ENCODE results near the gene AXIN2.
"Not testable (repeated sequence)": the region's sequence is repeated elsewhere in the genome, so short reads cannot be mapped to it uniquely, and the experiment has no call there.

Gene AXIN2

DNA sequence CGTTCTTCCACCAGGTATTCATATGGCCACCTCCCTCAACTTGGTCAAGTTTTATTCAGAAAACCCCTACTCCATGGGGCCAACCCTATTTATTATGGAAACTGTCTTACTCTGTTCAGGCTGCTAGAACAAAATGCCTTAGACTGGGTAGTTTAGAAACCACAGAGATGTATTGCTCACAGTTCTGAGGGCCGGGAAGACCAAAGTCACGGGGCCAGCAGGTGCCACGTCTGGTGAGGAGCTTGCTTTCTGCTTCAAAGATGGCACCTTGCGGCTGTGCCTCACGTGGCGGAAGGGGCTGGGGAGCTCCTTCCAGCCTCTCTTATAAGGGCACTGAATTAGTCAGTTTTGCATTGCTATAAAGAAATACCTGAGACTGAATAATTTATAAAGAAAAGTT is 74.3 kb downstream of the AXIN2 start:
- TF ChIP-seq, protein P1, sequence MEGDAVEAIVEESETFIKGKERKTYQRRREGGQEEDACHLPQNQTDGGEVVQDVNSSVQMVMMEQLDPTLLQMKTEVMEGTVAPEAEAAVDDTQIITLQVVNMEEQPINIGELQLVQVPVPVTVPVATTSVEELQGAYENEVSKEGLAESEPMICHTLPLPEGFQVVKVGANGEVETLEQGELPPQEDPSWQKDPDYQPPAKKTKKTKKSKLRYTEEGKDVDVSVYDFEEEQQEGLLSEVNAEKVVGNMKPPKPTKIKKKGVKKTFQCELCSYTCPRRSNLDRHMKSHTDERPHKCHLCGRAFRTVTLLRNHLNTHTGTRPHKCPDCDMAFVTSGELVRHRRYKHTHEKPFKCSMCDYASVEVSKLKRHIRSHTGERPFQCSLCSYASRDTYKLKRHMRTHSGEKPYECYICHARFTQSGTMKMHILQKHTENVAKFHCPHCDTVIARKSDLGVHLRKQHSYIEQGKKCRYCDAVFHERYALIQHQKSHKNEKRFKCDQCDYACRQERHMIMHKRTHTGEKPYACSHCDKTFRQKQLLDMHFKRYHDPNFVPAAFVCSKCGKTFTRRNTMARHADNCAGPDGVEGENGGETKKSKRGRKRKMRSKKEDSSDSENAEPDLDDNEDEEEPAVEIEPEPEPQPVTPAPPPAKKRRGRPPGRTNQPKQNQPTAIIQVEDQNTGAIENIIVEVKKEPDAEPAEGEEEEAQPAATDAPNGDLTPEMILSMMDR (IDR thresholded peaks at IDR 0.05; ENCODE audit: borderline replicate concordance, control extremely low read depth, extremely low read depth, insufficient read depth, missing control alignments) = no peak
- in situ Hi-C loops (cut with MboI; ENCODE audit: low sequenced_read_pairs, unreplicated experiment) = no loop called here
- no peak for DNase-seq (ENCODE audit: low spot score)

DNA sequence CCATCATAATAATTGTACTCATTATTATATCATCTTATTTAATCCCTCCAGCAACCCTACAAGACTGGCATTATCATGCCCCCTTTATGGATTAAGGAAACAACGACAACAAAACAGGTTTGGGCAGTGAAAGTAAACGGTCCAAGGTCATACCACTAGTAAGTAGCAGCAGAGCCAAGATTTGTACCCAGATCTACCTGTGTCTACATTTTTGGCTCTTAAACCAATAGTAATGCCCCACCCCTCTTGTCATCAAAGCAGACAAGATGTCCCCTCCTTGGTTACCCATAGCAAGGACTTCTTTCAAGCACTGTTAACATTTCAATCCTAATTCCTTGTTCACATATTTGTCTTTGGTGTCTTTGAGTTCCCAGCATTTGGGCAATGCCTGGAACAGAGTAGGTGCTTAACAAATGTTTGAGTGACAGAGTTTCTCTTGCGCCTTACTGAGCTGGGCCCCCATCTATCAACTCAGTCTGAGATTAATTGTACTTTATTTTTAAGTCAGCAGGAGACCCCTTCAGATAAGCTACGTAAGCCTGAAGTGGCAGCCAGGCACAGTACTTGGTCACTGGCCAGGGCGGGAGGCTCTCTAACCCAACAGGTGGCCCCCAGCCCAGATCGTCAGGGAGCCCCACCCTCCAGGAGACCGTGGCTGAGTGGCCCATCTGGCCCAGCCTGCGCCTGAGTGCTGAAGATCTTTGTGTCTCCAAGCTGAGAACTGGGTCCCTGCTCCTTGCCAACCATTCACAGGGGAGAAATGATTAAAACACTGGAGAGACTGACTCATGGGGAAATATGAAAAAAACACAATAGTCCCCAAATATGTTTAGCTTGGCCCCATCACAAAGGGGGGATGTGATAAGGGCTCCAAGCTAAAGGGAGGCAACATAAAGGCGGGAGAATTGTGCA is 75.8 kb downstream of the AXIN2 start:
- TF ChIP-seq, protein P1 (IDR thresholded peaks at IDR 0.05; ENCODE audit: borderline replicate concordance, control extremely low read depth, extremely low read depth, insufficient read depth, missing control alignments) = no peak
- DNase-seq (ENCODE audit: low spot score) = no peak
- in situ Hi-C loops (cut with MboI; ENCODE audit: low sequenced_read_pairs, unreplicated experiment) = no loop called here

DNA sequence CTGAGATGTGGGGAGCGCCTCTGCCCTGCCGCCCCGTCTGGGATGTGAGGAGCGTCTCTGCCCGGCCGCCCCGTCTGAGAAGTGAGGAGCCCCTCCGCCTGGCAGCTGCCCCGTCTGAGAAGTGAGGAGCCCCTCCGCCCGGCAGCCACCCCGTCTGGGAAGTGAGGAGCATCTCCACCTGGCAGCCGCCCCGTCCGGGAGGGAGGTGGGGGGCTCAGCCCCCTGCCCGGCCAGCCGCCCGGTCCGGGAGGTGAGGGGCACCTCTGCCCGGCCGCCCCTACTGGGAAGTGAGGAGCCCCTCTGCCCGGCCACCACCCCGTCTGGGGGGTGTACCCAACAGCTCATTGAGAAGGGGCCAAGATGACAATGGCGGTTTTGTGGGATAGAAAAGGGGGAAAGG is 77.0 kb downstream of the AXIN2 start:
- DNase-seq (ENCODE audit: low spot score); in situ Hi-C loops (cut with MboI; ENCODE audit: low sequenced_read_pairs, unreplicated experiment): not testable (repeated sequence)

DNA sequence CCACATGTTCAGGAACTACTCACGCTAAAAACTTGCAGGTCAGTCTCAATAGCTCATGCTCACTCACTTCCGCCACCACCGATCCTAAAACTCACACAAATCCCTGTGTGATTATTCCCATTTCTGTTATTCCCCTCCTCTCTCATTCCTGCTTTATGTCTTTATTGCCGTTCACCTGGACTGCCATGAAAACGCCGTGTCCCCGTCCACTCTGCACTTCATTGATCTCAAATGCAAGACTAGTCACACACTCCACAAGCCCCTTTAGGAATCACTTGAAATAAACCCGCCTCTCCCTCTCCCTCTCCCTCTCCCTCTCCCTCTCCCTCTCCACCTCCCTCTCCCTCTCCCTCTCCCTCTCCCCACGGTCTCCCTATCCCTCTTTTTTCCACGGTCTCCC is 78.0 kb downstream of the AXIN2 start:
- TF ChIP-seq, protein P1 (IDR thresholded peaks at IDR 0.05; ENCODE audit: borderline replicate concordance, control extremely low read depth, extremely low read depth, insufficient read depth, missing control alignments) = no peak
- no peak for DNase-seq (ENCODE audit: low spot score)
- in situ Hi-C loops (cut with MboI; ENCODE audit: low sequenced_read_pairs, unreplicated experiment) = no loop called here

DNA sequence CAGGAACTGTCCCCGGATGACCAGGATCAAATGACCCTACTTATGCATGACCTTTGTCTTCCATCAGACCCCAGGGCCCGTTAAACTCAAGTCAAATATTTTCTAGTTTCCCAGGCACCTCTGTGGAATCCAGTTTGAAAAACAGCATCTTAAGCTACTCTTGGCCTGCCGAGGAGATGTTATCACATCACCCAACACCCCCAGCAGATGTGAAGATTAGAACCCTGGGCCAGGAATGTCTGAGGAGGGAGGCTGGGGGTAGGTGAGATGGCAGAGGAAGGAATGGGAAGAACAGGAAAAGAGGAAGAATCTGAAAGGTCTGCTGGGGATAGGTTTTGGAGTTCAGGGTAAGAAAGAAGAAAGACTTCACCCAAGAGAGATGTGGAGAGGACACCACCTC is 79.2 kb downstream of the AXIN2 start:
- no peak for DNase-seq (ENCODE audit: low spot score)
- in situ Hi-C loops (cut with MboI; ENCODE audit: low sequenced_read_pairs, unreplicated experiment) = no loop called here
- TF ChIP-seq, protein P1 (IDR thresholded peaks at IDR 0.05; ENCODE audit: borderline replicate concordance, control extremely low read depth, extremely low read depth, insufficient read depth, missing control alignments) = no peak

DNA sequence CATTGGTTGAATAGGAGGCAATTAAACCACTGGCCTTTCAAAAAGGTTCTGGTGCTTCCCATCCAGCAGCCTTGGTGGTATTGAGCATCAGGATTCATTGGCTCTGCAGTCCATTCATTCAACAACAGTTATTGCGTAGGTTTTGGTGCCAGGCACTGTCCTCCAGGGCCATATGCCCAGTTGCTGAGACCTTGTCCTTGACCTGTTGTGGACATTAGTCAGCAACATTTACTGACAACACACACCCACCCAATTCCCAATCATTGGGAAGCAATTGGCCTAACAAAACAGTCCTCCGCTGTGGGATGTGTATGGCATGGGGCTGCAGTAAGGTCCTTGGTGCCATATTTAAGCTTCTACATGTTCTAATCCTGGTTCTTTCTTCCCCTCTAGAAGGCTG is 82.2 kb downstream of the AXIN2 start:
- DNase-seq (ENCODE audit: low spot score) = no peak
- in situ Hi-C loops (cut with MboI; ENCODE audit: low sequenced_read_pairs, unreplicated experiment) = no loop called here
- TF ChIP-seq, protein P1 (IDR thresholded peaks at IDR 0.05; ENCODE audit: borderline replicate concordance, control extremely low read depth, extremely low read depth, insufficient read depth, missing control alignments) = no peak
